HEK293 (cell line): Measurements from ENCODE around the gene CAMK2G.

Experiments
- EGR2 ChIP-seq: fragments of 450-650 bp; formaldehyde crosslinking; IDR thresholded peaks from 2 replicates; pipeline ENCODE4 v1.5.1; 2016; ENCODE audit warnings: low read depth, missing biosample characterization, missing genetic modification characterization
- GFI1B ChIP-seq: fragments of 450-650 bp; formaldehyde crosslinking; IDR thresholded peaks from 2 replicates; pipeline ENCODE4 v1.5.1; 2016; ENCODE audit warnings: missing biosample characterization, missing genetic modification characterization
- GLI2 ChIP-seq: fragments of 450-650 bp; formaldehyde crosslinking; IDR thresholded peaks from 2 replicates; pipeline ENCODE4; 2017; ENCODE audit warnings: missing biosample characterization, missing genetic modification characterization, low read depth, borderline replicate concordance
- HIC1 ChIP-seq: fragments of 450-650 bp; formaldehyde crosslinking; IDR thresholded peaks from 2 replicates; pipeline ENCODE4 v1.5.1; 2016; ENCODE audit warnings: missing biosample characterization, missing genetic modification characterization
- ZBTB11 ChIP-seq: fragments of 450-650 bp; formaldehyde crosslinking; conservative IDR thresholded peaks from 2 replicates; pipeline ENCODE4 v1.5.1; 2016; ENCODE audit warnings: low read depth, missing biosample characterization, missing genetic modification characterization
- ZBTB49 ChIP-seq: fragments of 450-650 bp; formaldehyde crosslinking; IDR thresholded peaks from 2 replicates; pipeline ENCODE4 v1.5.1; 2016; ENCODE audit warnings: missing biosample characterization, missing genetic modification characterization, low read depth
- ZBTB6 ChIP-seq: fragments of 450-650 bp; formaldehyde crosslinking; IDR thresholded peaks from 2 replicates; pipeline ENCODE4 v1.5.1; 2017; ENCODE audit warnings: missing biosample characterization, missing genetic modification characterization
- ZBTB7A ChIP-seq: fragments of 450-650 bp; formaldehyde crosslinking; IDR thresholded peaks from 2 replicates; pipeline ENCODE4 v1.5.1; 2016; ENCODE audit warnings: low read depth, missing biosample characterization, missing genetic modification characterization
- ZFP3 ChIP-seq: fragments of 450-650 bp; formaldehyde crosslinking; IDR thresholded peaks from 2 replicates; pipeline ENCODE4 v1.5.1; 2016; ENCODE audit warnings: low read depth, missing biosample characterization, missing genetic modification characterization
- ZNF148 ChIP-seq: fragments of 450-650 bp; formaldehyde crosslinking; IDR thresholded peaks from 2 replicates; pipeline ENCODE4 v1.5.0; 2017; ENCODE audit warnings: missing biosample characterization, missing genetic modification characterization, borderline replicate concordance
- ZNF239 ChIP-seq: fragments of 450-650 bp; formaldehyde crosslinking; IDR thresholded peaks from 2 replicates; pipeline ENCODE4 v1.5.1; 2016; ENCODE audit warnings: missing biosample characterization, missing genetic modification characterization
- ZNF24 ChIP-seq: fragments of 450-650 bp; formaldehyde crosslinking; IDR thresholded peaks from 2 replicates; pipeline ENCODE4 v1.5.1; 2016; ENCODE audit warnings: missing biosample characterization, missing genetic modification characterization
- ZNF26 ChIP-seq: fragments of 450-650 bp; formaldehyde crosslinking; IDR thresholded peaks from 2 replicates; pipeline ENCODE4 v1.5.1; 2016; ENCODE audit warnings: missing biosample characterization, missing genetic modification characterization
- ZNF280C ChIP-seq: fragments of 450-650 bp; formaldehyde crosslinking; IDR thresholded peaks from 2 replicates; pipeline ENCODE4 v1.5.1; 2016; ENCODE audit warnings: missing biosample characterization, missing genetic modification characterization
- ZNF341 ChIP-seq: fragments of 450-650 bp; formaldehyde crosslinking; IDR thresholded peaks from 2 replicates; pipeline ENCODE4; 2016; ENCODE audit warnings: low read depth, missing biosample characterization, missing genetic modification characterization
- ZNF518A ChIP-seq: fragments of 450-650 bp; formaldehyde crosslinking; conservative IDR thresholded peaks from 2 replicates; pipeline ENCODE4 v1.5.1; 2016; ENCODE audit warnings: low read depth, missing biosample characterization, missing genetic modification characterization

The CAMK2G gene

GRCh38 chr10:73908853-73909539, 34.6 kb upstream of the CAMK2G start (continued):
- TF ChIP-seq ZNF518A (tag by site-specific recombination) (0 out of 2 replicates have a peak, but pooled peaks have one; percentile 20), ZBTB49 (tag by site-specific recombination) (no peak), HIC1 (tag by site-specific recombination) (peak; percentile 79), ZNF148 (tag by site-specific recombination) (no peak), EGR2 (tag by site-specific recombination) (peak; percentile 96), ZNF26 (tag by site-specific recombination) (no peak), ZBTB11 (tag by site-specific recombination) (peak; percentile 80), ZNF24 (tag by site-specific recombination) (peak; percentile 50; the same call in 1 of the 2 replicates), ZNF280C (tag by site-specific recombination) (no peak), ZNF239 (tag by site-specific recombination) (no peak), ZBTB7A (no peak), GLI2 (tag by site-specific recombination) (no peak; the same call in 1 of the 2 replicates), GFI1B (tag by site-specific recombination) (no peak), ZNF341 (tag by site-specific recombination) (peak; percentile 57), ZFP3 (no peak), ZBTB6 (tag by site-specific recombination) (no peak)
